C4-2B (cell line): ENCODE data around the gene NUP35.

Experiments
- ZFX ChIP-seq: fragments of 450-650 bp; IDR thresholded peaks from 2 replicates; pipeline ENCODE4 v1.6.1; 2017
- TF ChIP-seq, protein P1 (sequence below): fragments of 450-650 bp; conservative IDR thresholded peaks from 2 replicates; pipeline ENCODE4 v1.5.1; 2017; ENCODE audit warnings: mild to moderate bottlenecking

DNA sequence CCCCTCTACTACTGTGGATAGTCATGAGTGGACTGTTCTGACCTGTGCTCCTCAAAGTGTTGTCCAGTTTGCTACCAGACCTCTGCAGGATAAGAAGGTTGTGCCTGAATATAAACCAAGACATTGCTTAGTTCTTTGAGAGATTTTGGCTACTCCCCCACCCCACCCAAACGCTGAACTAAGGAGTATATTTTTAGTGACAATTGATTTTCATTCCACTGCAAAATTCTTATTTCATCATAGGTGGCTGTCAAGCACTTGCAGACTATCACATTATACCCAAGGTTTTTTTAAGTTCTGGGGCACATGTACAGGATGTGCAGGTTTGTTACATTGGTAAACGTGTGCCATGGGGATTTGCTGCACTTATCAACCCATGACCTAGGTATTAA is 32.3 kb upstream of the NUP35 start:
- TF ChIP-seq, protein P1, sequence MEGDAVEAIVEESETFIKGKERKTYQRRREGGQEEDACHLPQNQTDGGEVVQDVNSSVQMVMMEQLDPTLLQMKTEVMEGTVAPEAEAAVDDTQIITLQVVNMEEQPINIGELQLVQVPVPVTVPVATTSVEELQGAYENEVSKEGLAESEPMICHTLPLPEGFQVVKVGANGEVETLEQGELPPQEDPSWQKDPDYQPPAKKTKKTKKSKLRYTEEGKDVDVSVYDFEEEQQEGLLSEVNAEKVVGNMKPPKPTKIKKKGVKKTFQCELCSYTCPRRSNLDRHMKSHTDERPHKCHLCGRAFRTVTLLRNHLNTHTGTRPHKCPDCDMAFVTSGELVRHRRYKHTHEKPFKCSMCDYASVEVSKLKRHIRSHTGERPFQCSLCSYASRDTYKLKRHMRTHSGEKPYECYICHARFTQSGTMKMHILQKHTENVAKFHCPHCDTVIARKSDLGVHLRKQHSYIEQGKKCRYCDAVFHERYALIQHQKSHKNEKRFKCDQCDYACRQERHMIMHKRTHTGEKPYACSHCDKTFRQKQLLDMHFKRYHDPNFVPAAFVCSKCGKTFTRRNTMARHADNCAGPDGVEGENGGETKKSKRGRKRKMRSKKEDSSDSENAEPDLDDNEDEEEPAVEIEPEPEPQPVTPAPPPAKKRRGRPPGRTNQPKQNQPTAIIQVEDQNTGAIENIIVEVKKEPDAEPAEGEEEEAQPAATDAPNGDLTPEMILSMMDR: no peak
- TF ChIP-seq ZFX: no peak
